ENCODE data around the gene KLK15. TPM values are rescaled to one million over a fixed set of nuclear protein-coding genes. Genes with fewer than 3 reads are reported as not detected.

The KLK15 gene
- polyA plus RNA-seq, 1 experiment, result not detected

DNA sequence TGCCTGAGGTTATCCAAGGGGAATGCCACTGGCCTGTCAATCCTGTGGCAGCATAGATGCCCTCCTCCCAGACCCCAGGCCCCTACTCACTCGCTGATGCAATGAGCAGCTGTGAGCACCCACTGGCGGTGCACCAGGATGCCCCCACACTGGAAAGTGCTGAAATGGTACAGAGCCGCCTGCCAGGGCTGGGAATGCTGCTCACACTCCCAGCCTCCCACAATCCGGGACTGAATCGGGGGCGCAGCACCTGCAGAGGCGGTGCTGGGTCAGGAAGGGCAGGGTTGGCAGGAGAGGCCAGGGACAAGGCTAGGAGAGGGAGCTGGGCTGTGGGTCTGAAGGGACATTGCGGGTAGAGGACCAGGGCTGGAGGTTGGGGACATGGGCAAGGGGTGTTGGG is 11.8 kb downstream of the KLK15 start:
- Histone ChIP-seq H3K4me3 (ENCODE audit: low read depth, low read length) (no peak overlapping the region), H3K9me3 (ENCODE audit: control insufficient read depth, insufficient read depth, low read length) (peaks cover 6% of the 10 kb centered on the region; the same call in 1 of the 2 replicates), H3K27me3 (ENCODE audit: control insufficient read depth, insufficient read depth, low read length) (peaks cover 40% of the 10 kb centered on the region), H3K27ac (ENCODE audit: low read depth, low read length) (no peak overlapping the region)
- TF ChIP-seq, protein P1, sequence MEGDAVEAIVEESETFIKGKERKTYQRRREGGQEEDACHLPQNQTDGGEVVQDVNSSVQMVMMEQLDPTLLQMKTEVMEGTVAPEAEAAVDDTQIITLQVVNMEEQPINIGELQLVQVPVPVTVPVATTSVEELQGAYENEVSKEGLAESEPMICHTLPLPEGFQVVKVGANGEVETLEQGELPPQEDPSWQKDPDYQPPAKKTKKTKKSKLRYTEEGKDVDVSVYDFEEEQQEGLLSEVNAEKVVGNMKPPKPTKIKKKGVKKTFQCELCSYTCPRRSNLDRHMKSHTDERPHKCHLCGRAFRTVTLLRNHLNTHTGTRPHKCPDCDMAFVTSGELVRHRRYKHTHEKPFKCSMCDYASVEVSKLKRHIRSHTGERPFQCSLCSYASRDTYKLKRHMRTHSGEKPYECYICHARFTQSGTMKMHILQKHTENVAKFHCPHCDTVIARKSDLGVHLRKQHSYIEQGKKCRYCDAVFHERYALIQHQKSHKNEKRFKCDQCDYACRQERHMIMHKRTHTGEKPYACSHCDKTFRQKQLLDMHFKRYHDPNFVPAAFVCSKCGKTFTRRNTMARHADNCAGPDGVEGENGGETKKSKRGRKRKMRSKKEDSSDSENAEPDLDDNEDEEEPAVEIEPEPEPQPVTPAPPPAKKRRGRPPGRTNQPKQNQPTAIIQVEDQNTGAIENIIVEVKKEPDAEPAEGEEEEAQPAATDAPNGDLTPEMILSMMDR (IDR thresholded peaks at IDR 0.05; ENCODE audit: low read depth, low read length), result no peak
- no peak for DNase-seq (ENCODE audit: low read depth, low spot score)
- CTCF ChIA-PET, result no interaction called here
- POLR2A ChIA-PET, result no interaction called here

DNA sequence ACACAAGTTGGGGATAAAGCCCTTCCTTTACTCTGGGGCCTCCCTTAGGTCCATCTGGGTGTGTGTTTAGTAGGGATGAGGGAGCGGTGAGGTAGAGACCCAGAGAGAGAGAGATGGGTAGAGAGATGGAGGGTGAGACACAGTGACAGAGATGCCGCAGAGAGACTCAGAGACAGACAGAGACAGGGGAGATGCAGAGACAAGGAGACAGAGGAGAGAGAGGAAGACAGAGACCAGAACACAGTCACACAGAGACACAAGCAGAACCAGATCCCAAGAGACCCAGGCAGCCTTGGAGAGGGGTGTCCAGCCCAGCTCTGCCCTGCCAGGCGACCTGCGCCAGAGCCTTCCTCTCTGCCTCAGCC is 12.1 kb downstream of the KLK15 start:
- Histone ChIP-seq H3K4me3 (ENCODE audit: low read depth, low read length) (no peak overlapping the region), H3K27ac (ENCODE audit: low read depth, low read length) (no peak overlapping the region), H3K27me3 (ENCODE audit: control insufficient read depth, insufficient read depth, low read length) (peaks cover 40% of the 10 kb centered on the region), H3K9me3 (ENCODE audit: control insufficient read depth, insufficient read depth, low read length) (peaks cover 6% of the 10 kb centered on the region; the same call in 1 of the 2 replicates)
- TF ChIP-seq, protein P1 (IDR thresholded peaks at IDR 0.05; ENCODE audit: low read depth, low read length), result no peak
- CTCF ChIA-PET, result no interaction called here
- POLR2A ChIA-PET, result no interaction called here
- DNase-seq (ENCODE audit: low read depth, low spot score), result no peak

DNA sequence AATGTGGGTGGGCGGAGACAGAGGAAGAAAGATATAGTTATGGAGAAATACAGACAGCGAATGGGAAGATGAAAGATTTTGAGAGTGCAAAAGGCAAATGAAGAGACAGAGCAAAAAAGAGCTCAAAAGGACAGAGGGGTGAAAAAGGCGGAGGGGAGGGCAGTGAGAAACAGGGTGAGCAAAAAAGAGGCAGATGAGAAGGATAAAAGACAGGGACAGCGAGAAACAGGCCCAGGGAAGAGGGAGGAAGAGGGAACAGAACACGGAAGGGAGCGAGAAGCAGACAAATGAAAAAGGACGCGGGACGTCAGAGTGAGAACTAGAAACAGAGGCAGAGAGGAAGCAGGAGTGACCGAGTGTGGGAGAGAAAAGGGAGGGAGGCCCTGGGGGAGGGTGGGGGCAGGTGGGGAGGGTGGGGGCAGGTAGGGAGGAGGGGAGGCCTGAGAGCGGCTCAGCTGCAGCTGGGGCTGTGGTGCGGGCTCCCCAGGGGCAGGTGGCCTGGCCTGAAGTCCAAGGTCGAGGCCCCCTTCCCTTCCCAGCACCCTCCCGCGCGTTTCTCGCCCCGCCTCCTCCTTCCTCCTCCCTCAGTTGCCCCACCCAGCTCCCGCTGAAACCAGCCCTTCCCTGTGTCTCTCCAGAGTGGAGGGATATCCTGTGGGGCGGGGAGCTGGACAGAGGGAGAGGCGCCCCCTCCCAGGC is 12.7 kb downstream of the KLK15 start:
- Histone ChIP-seq H3K4me3 (ENCODE audit: low read depth, low read length) (no peak overlapping the region), H3K27me3 (ENCODE audit: control insufficient read depth, insufficient read depth, low read length) (peaks cover 40% of the 10 kb centered on the region), H3K9me3 (ENCODE audit: control insufficient read depth, insufficient read depth, low read length) (peaks cover 6% of the 10 kb centered on the region; the same call in 1 of the 2 replicates), H3K27ac (ENCODE audit: low read depth, low read length) (no peak overlapping the region)
- CTCF ChIA-PET, result no interaction called here
- DNase-seq (ENCODE audit: low read depth, low spot score), result no peak
- TF ChIP-seq, protein P1 (IDR thresholded peaks at IDR 0.05; ENCODE audit: low read depth, low read length), result no peak
- POLR2A ChIA-PET, result no interaction called here

DNA sequence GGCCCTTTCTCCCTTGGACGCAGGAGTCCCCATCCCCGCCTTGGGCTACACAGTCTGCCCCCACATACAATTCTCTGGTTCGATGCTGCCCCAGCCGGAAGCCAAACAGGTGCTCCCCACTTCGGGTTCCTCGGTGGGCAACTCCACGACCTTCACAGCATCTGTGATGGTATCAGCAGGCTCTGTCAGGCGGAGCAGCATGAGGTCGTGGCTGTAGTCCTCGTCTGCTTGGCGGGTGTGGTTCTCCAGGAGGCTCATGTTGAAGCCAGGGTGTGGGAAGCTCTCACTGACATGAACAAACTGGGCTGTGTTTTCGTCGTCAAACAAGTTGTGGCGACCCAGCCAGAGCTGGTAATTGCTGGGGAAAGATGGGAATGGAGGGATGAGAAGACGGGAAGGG is 13.3 kb downstream of the KLK15 start:
- H3K27me3 ChIP-seq (ENCODE audit: control insufficient read depth, insufficient read depth, low read length), result peaks cover 41% of the 10 kb centered on the region
- TF ChIP-seq, protein P1 (IDR thresholded peaks at IDR 0.05; ENCODE audit: low read depth, low read length), result no peak
- H3K4me3 ChIP-seq (ENCODE audit: low read depth, low read length), result no peak overlapping the region
- no peak overlapping the region for H3K27ac ChIP-seq (ENCODE audit: low read depth, low read length)
- CTCF ChIA-PET, result no interaction called here
- DNase-seq (ENCODE audit: low read depth, low spot score), result no peak
- POLR2A ChIA-PET, result no interaction called here
- peaks cover 6% of the 10 kb centered on the region for H3K9me3 ChIP-seq (ENCODE audit: control insufficient read depth, insufficient read depth, low read length)

DNA sequence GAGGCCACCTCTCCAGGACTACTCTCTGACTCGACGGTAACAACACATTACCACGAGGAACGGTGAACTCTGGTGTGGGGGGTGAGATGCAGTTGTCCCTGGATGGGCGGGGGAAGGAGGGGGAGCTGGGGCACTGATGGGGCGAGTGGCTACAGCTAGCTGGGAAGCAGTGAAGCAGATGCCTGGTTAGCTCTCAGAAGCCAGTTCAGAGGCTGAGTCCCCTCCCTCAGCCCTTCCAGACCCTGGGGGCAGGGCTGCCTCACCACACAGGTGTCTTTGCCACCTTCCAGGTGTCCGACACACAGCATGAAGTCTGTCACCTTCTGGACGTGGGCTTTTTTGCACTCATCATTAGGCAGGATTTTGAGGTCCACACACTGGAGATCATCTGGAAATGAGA is 13.7 kb downstream of the KLK15 start:
- CTCF ChIA-PET, result no interaction called here
- POLR2A ChIA-PET, result no interaction called here
- TF ChIP-seq, protein P1 (IDR thresholded peaks at IDR 0.05; ENCODE audit: low read depth, low read length), result no peak

More for the DNA sequence above, 13.7 kb downstream of the KLK15 start:
- Histone ChIP-seq H3K4me3 (ENCODE audit: low read depth, low read length) (no peak overlapping the region), H3K27me3 (ENCODE audit: control insufficient read depth, insufficient read depth, low read length) (peaks cover 42% of the 10 kb centered on the region), H3K9me3 (ENCODE audit: control insufficient read depth, insufficient read depth, low read length) (peaks cover 6% of the 10 kb centered on the region), H3K27ac (ENCODE audit: low read depth, low read length) (no peak overlapping the region)
- DNase-seq (ENCODE audit: low read depth, low spot score), result no peak
